Liver (tissue), 3 donors: Measurements from ENCODE around the gene P3H4.

Source experiments
- CTCF ChIP-seq: fragments of 150-350 bp; IDR thresholded peaks from 2 replicates; pipeline ENCODE4 v1.5.1; 2017; ENCODE audit warnings: improper control_type of control experiment, low read depth, low read length; ENCODE audit not compliant: missing input control
- GABPA ChIP-seq, 2 donors: IDR thresholded peaks in 1 of 2; conservative IDR thresholded peaks in 1 of 2; 2 replicates each; pipeline ENCODE4 v1.6.1; 2016; ENCODE audit warnings: antibody characterized with exemption in 2 of 2, mild to moderate bottlenecking in 1 of 2, moderate library complexity in 1 of 2
- TAF1 ChIP-seq: conservative IDR thresholded peaks from 2 replicates; pipeline ENCODE4 v1.6.1; 2016; ENCODE audit warnings: antibody characterized with exemption, mild to moderate bottlenecking
- TF ChIP-seq, protein P1 (sequence below): IDR thresholded peaks from 2 replicates; pipeline ENCODE4 v1.6.1; 2016; ENCODE audit warnings: antibody characterized with exemption, mild to moderate bottlenecking
- donor health status: healthy.
- donor health status: healthy.

GRCh38 chr17:41844971-41845370 lies 33.2 kb upstream of the P3H4 start:
- TF ChIP-seq CTCF (no peak), TAF1 (no peak), GABPA (IDR thresholded peaks at IDR 0.05 in 1 of 2, conservative IDR thresholded peaks at IDR 0.05 in 1 of 2) (no peak)
- TF ChIP-seq, protein P1, sequence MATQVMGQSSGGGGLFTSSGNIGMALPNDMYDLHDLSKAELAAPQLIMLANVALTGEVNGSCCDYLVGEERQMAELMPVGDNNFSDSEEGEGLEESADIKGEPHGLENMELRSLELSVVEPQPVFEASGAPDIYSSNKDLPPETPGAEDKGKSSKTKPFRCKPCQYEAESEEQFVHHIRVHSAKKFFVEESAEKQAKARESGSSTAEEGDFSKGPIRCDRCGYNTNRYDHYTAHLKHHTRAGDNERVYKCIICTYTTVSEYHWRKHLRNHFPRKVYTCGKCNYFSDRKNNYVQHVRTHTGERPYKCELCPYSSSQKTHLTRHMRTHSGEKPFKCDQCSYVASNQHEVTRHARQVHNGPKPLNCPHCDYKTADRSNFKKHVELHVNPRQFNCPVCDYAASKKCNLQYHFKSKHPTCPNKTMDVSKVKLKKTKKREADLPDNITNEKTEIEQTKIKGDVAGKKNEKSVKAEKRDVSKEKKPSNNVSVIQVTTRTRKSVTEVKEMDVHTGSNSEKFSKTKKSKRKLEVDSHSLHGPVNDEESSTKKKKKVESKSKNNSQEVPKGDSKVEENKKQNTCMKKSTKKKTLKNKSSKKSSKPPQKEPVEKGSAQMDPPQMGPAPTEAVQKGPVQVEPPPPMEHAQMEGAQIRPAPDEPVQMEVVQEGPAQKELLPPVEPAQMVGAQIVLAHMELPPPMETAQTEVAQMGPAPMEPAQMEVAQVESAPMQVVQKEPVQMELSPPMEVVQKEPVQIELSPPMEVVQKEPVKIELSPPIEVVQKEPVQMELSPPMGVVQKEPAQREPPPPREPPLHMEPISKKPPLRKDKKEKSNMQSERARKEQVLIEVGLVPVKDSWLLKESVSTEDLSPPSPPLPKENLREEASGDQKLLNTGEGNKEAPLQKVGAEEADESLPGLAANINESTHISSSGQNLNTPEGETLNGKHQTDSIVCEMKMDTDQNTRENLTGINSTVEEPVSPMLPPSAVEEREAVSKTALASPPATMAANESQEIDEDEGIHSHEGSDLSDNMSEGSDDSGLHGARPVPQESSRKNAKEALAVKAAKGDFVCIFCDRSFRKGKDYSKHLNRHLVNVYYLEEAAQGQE = no peak
